ENCODE data around the gene ACTR2.
A peak's percentile ranks its signal among the peaks of the same experiment; 100 is the strongest.
"Not testable (repeated sequence)": the region's sequence is repeated elsewhere in the genome, so short reads cannot be mapped to it uniquely, and the experiment has no call there.

ACTR2 gene

DNA sequence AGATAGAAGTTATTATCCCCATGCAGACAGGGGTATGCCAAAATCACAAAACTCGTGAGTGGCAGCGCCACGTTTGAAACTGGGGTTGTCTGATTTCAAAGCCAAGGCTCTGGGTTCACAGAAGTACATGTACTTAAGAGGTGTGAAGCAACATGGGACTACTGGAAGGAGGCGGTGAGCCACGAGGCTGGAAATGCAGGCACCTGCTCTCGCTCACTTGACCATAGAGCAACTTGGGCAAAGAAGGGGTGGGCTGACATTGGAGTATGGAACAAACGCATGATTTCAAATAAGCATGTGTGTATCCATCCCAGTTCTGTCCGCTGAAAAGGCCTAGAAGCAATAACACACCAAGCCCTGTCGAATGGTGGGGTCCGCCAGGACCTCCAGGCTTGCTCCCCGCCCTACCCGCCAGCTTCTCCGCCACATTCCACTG, 593 bp upstream of the ACTR2 start:
- no peak for TF ChIP-seq CTCF (IDR thresholded peaks at IDR 0.05; ENCODE audit: low read depth, low read length)
- in situ Hi-C loops (cut with HindIII; ENCODE audit: low sequenced_read_pairs): no loop called here
- H3K4me3 ChIP-seq (ENCODE audit: low read depth, low read length): peak overlapping the region; percentile 99
- no peak for DNase-seq (ENCODE audit: low read depth, low spot score)

- DNase-seq (ENCODE audit: low read depth, low spot score): peak; percentile 60
- in situ Hi-C loops (cut with HindIII; ENCODE audit: low sequenced_read_pairs): no loop called here
- no peak for TF ChIP-seq CTCF (IDR thresholded peaks at IDR 0.05; ENCODE audit: low read depth, low read length)
- peak overlapping the region; percentile 99 for H3K4me3 ChIP-seq (ENCODE audit: low read depth, low read length)
Observed at GRCh38 chr2:65228263-65228750, 676 bp downstream of the ACTR2 start.

DNA sequence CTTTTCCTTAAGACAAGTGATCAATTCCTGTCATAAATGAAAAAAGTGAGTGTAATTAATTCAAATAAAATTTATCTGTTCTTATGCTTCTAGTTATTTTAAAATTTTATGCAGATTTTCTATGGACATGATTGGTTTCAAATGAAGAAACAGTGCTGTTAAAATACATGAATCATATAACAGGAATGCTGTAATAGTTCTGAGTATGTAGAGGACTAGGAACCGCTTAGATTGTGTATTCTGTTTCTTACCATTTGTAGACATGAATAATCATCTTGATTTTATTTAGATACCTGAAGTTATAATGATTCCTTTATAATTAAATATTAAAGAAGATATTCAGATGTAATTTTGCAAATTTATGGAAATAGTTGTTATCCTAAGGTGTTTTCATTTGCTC, 3.5 kb downstream of the ACTR2 start:
- DNase-seq (ENCODE audit: low read depth, low spot score): peak; percentile 55
- TF ChIP-seq CTCF (IDR thresholded peaks at IDR 0.05; ENCODE audit: low read depth, low read length): no peak
- H3K4me3 ChIP-seq (ENCODE audit: low read depth, low read length): no peak overlapping the region

GRCh38 chr2:65231892-65232477, 4.4 kb downstream of the ACTR2 start:
- H3K4me3 ChIP-seq (ENCODE audit: low read depth, low read length): no peak overlapping the region
- peak; percentile 53 for DNase-seq (ENCODE audit: low read depth, low spot score)
- in situ Hi-C loops (cut with HindIII; ENCODE audit: low sequenced_read_pairs): no loop called here
- TF ChIP-seq CTCF (IDR thresholded peaks at IDR 0.05; ENCODE audit: low read depth, low read length): no peak

More for the DNA sequence above, 3.5 kb downstream of the ACTR2 start:
- in situ Hi-C loops (cut with HindIII; ENCODE audit: low sequenced_read_pairs): no loop called here

DNA sequence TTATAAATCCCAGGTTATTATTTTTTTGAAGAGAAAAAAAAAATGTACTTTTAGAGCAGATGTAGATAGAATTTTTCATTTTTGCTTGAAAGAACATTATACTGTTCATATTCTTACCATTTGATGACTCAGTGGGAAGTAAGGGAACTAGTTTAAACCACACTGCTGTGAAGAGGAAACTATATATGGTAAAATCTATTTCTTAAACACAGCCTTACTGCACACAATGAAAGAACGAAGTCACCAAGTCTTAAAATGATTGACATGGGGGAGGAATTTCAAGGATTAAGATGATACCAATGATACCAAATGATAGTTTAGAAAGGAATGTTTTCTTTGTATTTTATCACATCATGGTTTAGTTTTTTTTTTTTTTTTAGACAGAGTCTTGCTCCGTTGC, 5.0 kb downstream of the ACTR2 start:
- no peak for TF ChIP-seq CTCF (IDR thresholded peaks at IDR 0.05; ENCODE audit: low read depth, low read length)
- no peak overlapping the region for H3K4me3 ChIP-seq (ENCODE audit: low read depth, low read length)
- peak; percentile 80 for DNase-seq (ENCODE audit: low read depth, low spot score)
- in situ Hi-C loops (cut with HindIII; ENCODE audit: low sequenced_read_pairs): no loop called here

- DNase-seq (ENCODE audit: low read depth, low spot score): no peak
- no peak for TF ChIP-seq CTCF (IDR thresholded peaks at IDR 0.05; ENCODE audit: low read depth, low read length)
- H3K4me3 ChIP-seq (ENCODE audit: low read depth, low read length): no peak overlapping the region
- in situ Hi-C loops (cut with HindIII; ENCODE audit: low sequenced_read_pairs): no loop called here
Observed at GRCh38 chr2:65240657-65241056, 13.0 kb downstream of the ACTR2 start.

- in situ Hi-C loops (cut with HindIII; ENCODE audit: low sequenced_read_pairs); H3K4me3 ChIP-seq (ENCODE audit: low read depth, low read length); DNase-seq (ENCODE audit: low read depth, low spot score): not testable (repeated sequence)
Observed at GRCh38 chr2:65244452-65244851, 16.8 kb downstream of the ACTR2 start.
